HG03139 (cell line): ENCODE measurements around the gene GRIN2D.

Source experiments
- ATAC-seq: cut with Tn5 transposase; IDR thresholded peaks from one replicate; pipeline ENCODE4 v1.9.1; 2021; ENCODE audit not compliant: unreplicated experiment

The GRIN2D gene

DNA sequence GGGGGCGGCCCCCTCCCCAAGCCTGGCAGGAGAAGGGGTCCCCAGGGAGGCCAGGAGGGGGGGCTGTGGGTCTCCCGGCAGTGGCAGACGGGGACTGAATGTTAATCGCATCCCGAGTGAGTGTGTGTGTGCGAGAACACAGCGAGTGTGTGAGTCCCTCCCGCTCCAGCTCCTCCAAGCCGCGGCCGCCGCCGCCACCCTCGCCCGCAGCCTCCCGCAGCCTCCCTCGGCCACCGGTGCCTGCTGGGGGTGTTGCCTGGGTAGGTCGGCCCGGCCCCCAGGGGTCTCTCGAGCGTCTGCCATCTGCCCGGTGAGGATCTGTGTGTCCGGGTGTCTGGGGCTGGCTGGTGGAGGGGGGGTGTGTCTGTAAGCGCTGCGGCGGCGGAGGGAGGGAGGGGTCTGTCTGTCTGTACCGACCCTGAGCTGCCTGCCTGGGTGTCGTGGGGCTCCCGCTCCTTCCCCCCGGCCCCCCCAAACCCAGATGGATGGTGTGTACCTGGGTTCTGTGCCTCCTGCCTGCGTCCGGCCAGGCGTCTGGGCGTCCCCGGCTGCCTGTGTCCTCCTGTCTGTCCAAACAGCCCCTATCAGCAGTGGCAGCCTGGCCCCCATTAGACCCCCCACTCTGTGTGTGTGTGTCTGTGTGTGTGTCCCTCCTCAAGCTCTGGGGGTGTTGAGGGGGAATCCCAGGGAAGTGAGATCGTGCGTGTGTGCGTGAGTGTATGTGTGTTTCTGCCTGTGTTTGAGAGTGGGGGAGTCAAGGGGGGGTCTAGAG is at the start of gene GRIN2D:
GRIN2D (plus strand) TSS at position 110 of the 772 bp plus-strand sequence. CDS start 4,725 bp downstream, outside the sequence.
- ATAC-seq = no peak

- ATAC-seq = no peak
These were observed 48.6 kb upstream of the GRIN2D start for GRCh38 chr19:48344892-48345291.

- no peak for ATAC-seq
These were observed 47.3 kb upstream of the GRIN2D start for GRCh38 chr19:48346191-48346590.

DNA sequence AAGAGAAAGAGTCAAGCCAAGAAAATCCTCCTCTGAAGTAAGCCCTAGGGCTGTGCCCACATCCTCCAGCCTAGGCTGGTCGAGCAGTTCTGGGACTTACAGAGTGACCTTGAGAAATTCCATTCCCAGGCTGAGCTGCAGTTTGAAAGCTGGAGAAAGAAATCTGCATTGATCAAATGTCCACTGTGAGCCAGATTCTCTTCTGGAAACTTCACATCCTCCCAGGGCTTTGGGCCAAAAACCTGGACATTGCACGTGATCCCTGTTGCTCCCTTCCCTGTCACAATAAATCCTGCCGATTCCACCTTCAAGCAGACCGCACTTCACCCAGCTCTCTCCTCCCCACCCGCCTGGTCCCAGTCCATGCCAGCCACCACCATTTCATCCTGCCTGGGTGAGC is 45.4 kb upstream of the GRIN2D start:
- no peak for ATAC-seq

GRCh38 chr19:48348737-48349136 is 44.7 kb upstream of the GRIN2D start:
- no peak for ATAC-seq

DNA sequence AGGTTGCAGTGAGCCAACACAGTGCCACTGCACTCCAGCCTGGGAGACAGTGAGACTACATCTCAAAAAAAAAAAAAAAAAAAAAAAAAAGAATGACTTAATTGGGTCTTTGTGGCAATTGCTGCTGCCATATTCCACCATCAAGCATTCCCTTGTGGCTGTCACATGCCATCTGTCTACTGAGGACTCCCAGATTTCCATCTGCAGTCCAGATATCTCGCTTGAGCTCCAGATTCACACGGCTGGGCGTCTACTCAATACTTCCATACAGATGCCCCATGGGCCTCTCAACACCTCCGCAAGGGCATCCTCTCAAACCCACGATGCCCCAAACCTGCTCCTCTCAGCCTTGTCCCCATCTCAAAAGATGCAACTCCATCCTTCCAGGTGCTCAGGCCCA is 42.6 kb upstream of the GRIN2D start:
- no peak for ATAC-seq

DNA sequence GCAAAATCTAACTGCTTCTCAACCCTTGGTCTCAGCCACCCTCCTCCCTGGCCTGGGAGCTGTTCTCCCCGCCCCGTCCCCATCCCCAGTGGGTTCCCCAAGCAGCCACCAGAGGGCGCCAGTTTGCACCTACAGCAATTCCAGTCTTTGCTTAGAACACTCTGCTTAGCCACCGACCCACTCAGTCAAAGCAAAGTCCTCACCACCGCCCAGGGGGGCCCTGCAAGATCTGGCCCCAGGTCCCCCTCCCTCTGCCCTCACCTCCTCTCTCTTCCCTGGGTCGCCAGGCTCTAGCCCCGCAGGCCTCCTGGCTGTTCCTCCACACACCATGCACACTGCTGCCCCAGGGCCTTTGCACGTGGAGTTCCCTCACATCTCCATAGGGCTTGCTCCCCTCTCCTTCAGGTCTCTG is 42.1 kb upstream of the GRIN2D start:
- ATAC-seq = no peak

DNA sequence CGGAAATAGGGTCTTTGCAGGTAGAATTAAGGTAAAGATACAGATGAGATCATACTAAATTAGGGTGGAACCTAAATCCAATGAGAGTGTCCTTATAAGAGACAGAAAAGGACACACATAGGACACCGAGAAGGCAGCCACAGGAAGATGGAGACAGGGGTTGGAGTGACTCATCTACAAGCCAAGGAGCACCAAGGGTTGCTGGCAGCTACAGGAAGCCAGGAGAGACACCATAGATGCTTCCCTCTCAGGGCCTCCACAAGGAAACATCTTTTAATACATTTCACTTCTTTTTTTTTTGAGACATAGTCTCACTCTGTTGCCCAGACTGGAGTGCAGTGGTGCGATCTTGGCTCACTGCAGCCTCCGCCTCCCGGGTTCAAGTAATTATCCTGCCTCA is 39.8 kb upstream of the GRIN2D start:
- no peak for ATAC-seq

DNA sequence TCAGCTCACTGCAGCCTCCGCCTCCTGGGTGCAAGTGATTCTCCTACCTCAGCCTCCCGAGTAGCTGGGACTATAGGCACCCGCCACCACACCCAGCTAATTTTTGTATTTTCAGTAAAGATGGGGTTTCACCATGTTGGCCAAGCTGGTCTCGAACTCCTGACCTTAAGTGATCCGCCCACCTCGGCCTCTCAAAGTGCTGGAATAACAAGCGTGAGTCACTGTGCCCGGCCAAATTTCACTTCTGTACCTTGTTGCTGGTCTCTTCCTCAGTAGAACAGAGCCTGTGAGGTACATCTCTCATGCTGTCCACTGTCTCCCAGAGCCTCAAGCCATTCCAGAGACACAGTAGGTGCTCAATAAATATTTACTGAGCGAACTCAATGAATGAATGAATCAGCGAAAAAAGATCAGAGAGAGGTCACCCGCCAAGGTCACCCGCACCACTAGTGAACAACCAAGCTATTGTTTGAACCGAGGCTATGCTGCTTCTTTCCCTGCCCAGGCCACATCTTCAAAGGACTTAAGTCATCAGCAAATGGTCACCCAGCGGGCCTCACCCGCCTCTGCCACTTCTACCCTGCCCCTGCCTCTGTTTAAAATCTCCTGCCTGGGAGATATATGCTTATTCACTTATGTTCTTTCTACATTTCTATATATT is 39.0 kb upstream of the GRIN2D start:
- no peak for ATAC-seq

DNA sequence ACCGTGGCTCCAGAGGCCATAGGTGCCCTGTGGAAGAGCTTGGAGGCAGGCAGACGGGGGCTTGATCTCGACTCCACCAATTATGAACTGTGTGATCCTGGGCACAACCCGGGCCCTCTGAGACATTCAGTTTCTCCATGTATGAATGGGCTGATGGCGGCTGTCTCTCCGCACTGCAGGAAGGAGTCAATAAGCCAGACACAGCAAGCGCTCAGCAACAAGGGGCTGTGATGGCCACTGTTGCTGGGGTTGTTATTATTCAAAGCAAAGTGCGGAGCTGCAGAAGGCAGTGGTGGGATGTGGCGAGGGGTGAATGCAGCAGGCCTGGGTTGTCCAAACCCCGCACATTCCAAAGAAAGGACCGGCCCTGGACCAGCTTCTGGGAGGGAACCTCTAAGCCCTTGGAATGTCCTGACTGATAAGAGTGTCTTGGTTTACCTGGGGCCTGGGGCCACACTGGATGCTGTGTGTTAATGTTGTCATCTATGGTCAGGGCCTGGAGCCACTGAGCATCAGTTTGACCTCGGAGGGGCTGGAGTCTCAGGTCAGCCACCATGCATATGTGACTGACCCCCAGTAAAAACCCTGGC is 38.0 kb upstream of the GRIN2D start:
- no peak for ATAC-seq

- ATAC-seq = no peak
These were observed 34.3 kb upstream of the GRIN2D start for GRCh38 chr19:48359123-48359522.

- ATAC-seq = no peak
These were observed 31.6 kb upstream of the GRIN2D start for GRCh38 chr19:48361912-48362311.

DNA sequence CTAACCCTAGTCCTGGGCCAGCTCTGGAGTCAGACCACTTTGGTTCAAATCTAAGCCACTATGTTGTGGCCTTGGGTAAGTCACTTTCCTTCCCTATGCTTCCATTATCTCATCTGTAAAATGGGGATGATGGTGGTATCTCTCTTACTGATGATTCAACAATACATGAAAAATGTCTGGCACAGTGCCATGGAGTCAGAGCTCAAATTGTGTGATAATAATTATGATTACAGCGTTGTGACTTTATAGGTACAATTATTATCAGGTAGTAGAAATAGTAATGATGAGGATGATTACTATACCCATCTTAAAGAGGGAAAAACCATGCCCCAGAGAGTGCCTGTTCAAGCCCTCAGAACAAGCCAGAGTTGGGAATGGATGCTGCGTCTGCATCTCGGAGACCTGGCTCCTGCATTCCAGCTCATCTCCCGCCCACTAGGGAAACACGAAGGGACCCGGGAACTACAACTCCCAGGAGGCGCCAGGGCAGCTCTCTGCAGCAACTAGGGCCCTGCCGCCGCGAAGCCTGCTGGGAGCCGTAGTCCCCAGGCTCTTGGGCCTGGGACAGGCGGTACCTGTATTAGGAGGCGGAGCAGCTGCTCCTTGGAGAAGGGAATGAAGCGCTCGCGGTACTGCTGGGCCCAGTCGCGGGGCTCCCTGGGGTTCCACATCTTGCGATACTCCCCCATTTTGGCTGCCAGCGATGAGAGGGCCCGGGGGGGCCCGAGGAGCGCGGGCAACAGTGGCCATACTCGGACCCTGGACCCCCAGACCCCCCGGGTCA is 30.6 kb upstream of the GRIN2D start:
- ATAC-seq = peak; percentile 42

GRCh38 chr19:48363500-48363809 is 30.0 kb upstream of the GRIN2D start:
- no peak for ATAC-seq

GRCh38 chr19:48363810-48364597 is 29.5 kb upstream of the GRIN2D start, which contains the start of the genes SYNGR4 and TMEM143:
Gene SYNGR4 (plus strand): TSS chr19:48364367. CDS start chr19:48365843, 1,476 bp downstream.
Gene TMEM143 (minus strand): TSS chr19:48363940. CDS start chr19:48363920, 20 bp downstream.
- peak; percentile 73 for ATAC-seq

- ATAC-seq = no peak
These were observed 28.7 kb upstream of the GRIN2D start for GRCh38 chr19:48364598-48365348.

GRCh38 chr19:48365602-48366001 is 27.9 kb upstream of the GRIN2D start:
- no peak for ATAC-seq

DNA sequence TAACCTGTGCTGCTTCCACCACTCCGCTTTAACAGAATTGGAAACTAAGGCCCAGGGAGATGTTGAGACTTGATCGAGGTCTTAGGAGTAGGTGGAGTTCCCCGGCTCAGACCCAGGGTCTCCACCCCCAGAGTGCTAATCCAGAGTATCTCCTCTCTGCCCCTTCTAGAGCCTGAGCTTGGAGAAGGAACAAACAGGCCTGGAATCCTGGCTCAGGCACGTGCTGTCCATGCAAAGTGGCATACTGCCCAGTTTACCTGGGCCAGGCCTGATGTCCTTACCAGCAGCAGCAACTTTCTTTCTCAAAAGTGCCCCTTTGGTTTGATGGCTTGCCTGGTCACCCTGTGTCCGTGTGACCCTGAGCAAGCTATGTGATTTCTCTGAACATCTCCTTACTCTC is 25.6 kb upstream of the GRIN2D start:
- ATAC-seq = no peak

GRCh38 chr19:48368936-48369335 is 24.5 kb upstream of the GRIN2D start:
- ATAC-seq = no peak

DNA sequence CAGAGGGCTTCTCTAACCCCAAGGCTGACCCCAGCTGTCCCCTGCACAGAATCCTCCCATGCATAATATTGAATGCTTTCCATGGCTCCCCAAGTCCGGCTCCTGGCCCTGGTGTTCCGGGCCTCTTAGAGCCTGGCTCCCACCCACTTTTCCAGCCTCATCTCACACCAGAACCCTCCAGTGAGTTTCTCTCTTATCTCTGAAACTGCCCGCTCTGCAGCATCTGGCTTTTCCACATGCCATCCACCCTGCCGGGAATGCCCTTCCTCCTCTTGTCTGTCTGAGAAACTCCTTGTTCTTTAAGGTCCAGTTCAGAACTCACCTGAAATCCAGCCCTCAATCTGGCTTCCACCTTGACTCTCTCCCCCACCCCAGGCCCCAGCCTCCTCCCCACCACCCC is 22.5 kb upstream of the GRIN2D start:
- ATAC-seq = no peak
